ENCODE results near the gene NDUFAF3.

Gene NDUFAF3

GRCh38 chr3:48997102-48997635, 24.8 kb upstream of the NDUFAF3 start:
- H3K4me3 ChIP-seq (ENCODE audit: low read depth, low read length) = no peak overlapping the region
- no peak for DNase-seq (ENCODE audit: low read depth, low spot score)
- CTCF ChIA-PET = interaction anchor here (1.4 to 3.6 kb wide), 4 partner anchors 9 to 25 kb away, joined by 4 to 25 read pairs (median 7); partner anchors contain the start of genes NDUFAF3 and WDR6
- POLR2A ChIA-PET = no interaction called here
- no peak for TF ChIP-seq CTCF (IDR thresholded peaks at IDR 0.05; ENCODE audit: insufficient read depth, low read length, missing control alignments)

GRCh38 chr3:48997714-48998637, 23.9 kb upstream of the NDUFAF3 start:
- TF ChIP-seq CTCF (IDR thresholded peaks at IDR 0.05; ENCODE audit: insufficient read depth, low read length, missing control alignments) = no peak
- ChIA-PET CTCF (interaction anchor here (1.4 to 3.9 kb wide), 4 partner anchors 9 to 24 kb away, joined by 4 to 25 read pairs (median 16); partner anchors contain the start of genes NDUFAF3, P4HTM and WDR6), POLR2A (no interaction called here)
- DNase-seq (ENCODE audit: low read depth, low spot score) = no peak
- no peak overlapping the region for H3K4me3 ChIP-seq (ENCODE audit: low read depth, low read length)

GRCh38 chr3:48999085-48999858, 22.6 kb upstream of the NDUFAF3 start:
- POLR2A ChIA-PET = no interaction called here

GRCh38 chr3:49001155-49001554, 20.8 kb upstream of the NDUFAF3 start:
- no peak for DNase-seq (ENCODE audit: low read depth, low spot score)
- ChIA-PET POLR2A (interaction anchor here (1.2 kb wide), 2 partner anchors 12 to 20 kb away, joined by 3 read pairs; no protein-coding TSS in a partner anchor), CTCF (interaction anchor here (1.0 to 3.9 kb wide), 2 partner anchors 12 to 21 kb away, joined by 3 to 24 read pairs; partner anchors contain the start of genes NDUFAF3 and P4HTM)
- no peak overlapping the region for H3K4me3 ChIP-seq (ENCODE audit: low read depth, low read length)
- TF ChIP-seq CTCF (IDR thresholded peaks at IDR 0.05; ENCODE audit: insufficient read depth, low read length, missing control alignments) = no peak

More at GRCh38 chr3:48999085-48999858, 22.6 kb upstream of the NDUFAF3 start:
- DNase-seq (ENCODE audit: low read depth, low spot score) = no peak
- TF ChIP-seq CTCF (IDR thresholded peaks at IDR 0.05; ENCODE audit: insufficient read depth, low read length, missing control alignments) = no peak
- CTCF ChIA-PET = interaction anchor here (1.3 to 3.9 kb wide), 2 partner anchors 8 to 10 kb away, joined by 4 to 24 read pairs; partner anchors contain the start of gene P4HTM
- H3K4me3 ChIP-seq (ENCODE audit: low read depth, low read length) = no peak overlapping the region

GRCh38 chr3:49004352-49005302, 17.3 kb upstream of the NDUFAF3 start:
- POLR2A ChIA-PET = interaction anchor here (1.1 to 3.4 kb wide), 2 partner anchors 14 to 90 kb away, joined by 3 to 33 read pairs; partner anchors contain the start of genes P4HTM and QRICH1
- no peak for TF ChIP-seq CTCF (IDR thresholded peaks at IDR 0.05; ENCODE audit: insufficient read depth, low read length, missing control alignments)
- CTCF ChIA-PET = interaction anchor here (0.9 to 6.7 kb wide), 3 partner anchors 13 to 16 kb away, joined by 4 to 95 read pairs (median 21); partner anchors contain the start of genes DALRD3 and NDUFAF3
- DNase-seq (ENCODE audit: low read depth, low spot score) = no peak
- H3K4me3 ChIP-seq (ENCODE audit: low read depth, low read length) = no peak overlapping the region

Data from AG04449 (cell line).